ENCODE data around the gene FBXL14.
"Not testable (repeated sequence)": the region's sequence is repeated elsewhere in the genome, so short reads cannot be mapped to it uniquely, and the experiment has no call there.

The FBXL14 gene

GRCh38 chr12:1566449-1567135 lies 27.8 kb downstream of the FBXL14 start:
- no peak for DNase-seq (ENCODE audit: low spot score)
- no peak overlapping the region for H3K27ac ChIP-seq
- no peak for TF ChIP-seq CTCF (conservative IDR thresholded peaks at IDR 0.05; ENCODE audit: low read depth)
- ChIA-PET POLR2A (ENCODE audit: low non-redundant PET) (interaction anchor here (0.6 kb wide), 1 partner anchor 26 kb away, joined by 3 read pairs; no protein-coding TSS in a partner anchor), CTCF (no interaction called here)

GRCh38 chr12:1565172-1565571 lies 29.2 kb downstream of the FBXL14 start:
- ChIA-PET POLR2A (ENCODE audit: low non-redundant PET) (interaction anchor here (0.6 kb wide), 1 partner anchor 9 kb away, joined by 3 read pairs; no protein-coding TSS in a partner anchor), CTCF (no interaction called here)
- H3K27ac ChIP-seq = no peak overlapping the region
- DNase-seq (ENCODE audit: low spot score) = no peak
- TF ChIP-seq CTCF (conservative IDR thresholded peaks at IDR 0.05; ENCODE audit: low read depth) = no peak

- no peak for DNase-seq (ENCODE audit: low spot score)
- no peak for TF ChIP-seq CTCF (conservative IDR thresholded peaks at IDR 0.05; ENCODE audit: low read depth)
- ChIA-PET POLR2A (ENCODE audit: low non-redundant PET) (no interaction called here), CTCF (interaction anchor here (0.6 kb wide), 1 partner anchor 1467 kb away, joined by 3 read pairs; no protein-coding TSS in a partner anchor)
- no peak overlapping the region for H3K27ac ChIP-seq
Measured at GRCh38 chr12:1564067-1564466, 30.3 kb downstream of the FBXL14 start.

GRCh38 chr12:1562813-1563407 lies 31.5 kb downstream of the FBXL14 start:
- ChIA-PET CTCF (no interaction called here), POLR2A (ENCODE audit: low non-redundant PET) (no interaction called here)
- TF ChIP-seq CTCF (conservative IDR thresholded peaks at IDR 0.05; ENCODE audit: low read depth) = no peak
- no peak overlapping the region for H3K27ac ChIP-seq
- no peak for DNase-seq (ENCODE audit: low spot score)

- H3K27ac ChIP-seq = no peak overlapping the region
- ChIA-PET POLR2A (ENCODE audit: low non-redundant PET) (no interaction called here), CTCF (no interaction called here)
- no peak for DNase-seq (ENCODE audit: low spot score)
- TF ChIP-seq CTCF (conservative IDR thresholded peaks at IDR 0.05; ENCODE audit: low read depth) = no peak
Measured at GRCh38 chr12:1560704-1561103, 33.7 kb downstream of the FBXL14 start.

- CTCF ChIA-PET = interaction anchor here (0.9 kb wide), 1 partner anchor 8 kb away, joined by 5 read pairs; no protein-coding TSS in a partner anchor
Measured at GRCh38 chr12:1559676-1560091, 34.7 kb downstream of the FBXL14 start.

GRCh38 chr12:1558108-1558507 lies 36.3 kb downstream of the FBXL14 start:
- DNase-seq (ENCODE audit: low spot score); H3K27ac ChIP-seq; POLR2A ChIA-PET (ENCODE audit: low non-redundant PET): not testable (repeated sequence)
- CTCF ChIA-PET = interaction anchor here (0.7 kb wide), 1 partner anchor 19 kb away, joined by 5 read pairs; no protein-coding TSS in a partner anchor

More at GRCh38 chr12:1559676-1560091, 34.7 kb downstream of the FBXL14 start:
- TF ChIP-seq CTCF (conservative IDR thresholded peaks at IDR 0.05; ENCODE audit: low read depth) = no peak
- POLR2A ChIA-PET (ENCODE audit: low non-redundant PET) = no interaction called here
- H3K27ac ChIP-seq = no peak overlapping the region
- no peak for DNase-seq (ENCODE audit: low spot score)
